ENCODE measurements around the gene ID4.

ID4 gene

DNA sequence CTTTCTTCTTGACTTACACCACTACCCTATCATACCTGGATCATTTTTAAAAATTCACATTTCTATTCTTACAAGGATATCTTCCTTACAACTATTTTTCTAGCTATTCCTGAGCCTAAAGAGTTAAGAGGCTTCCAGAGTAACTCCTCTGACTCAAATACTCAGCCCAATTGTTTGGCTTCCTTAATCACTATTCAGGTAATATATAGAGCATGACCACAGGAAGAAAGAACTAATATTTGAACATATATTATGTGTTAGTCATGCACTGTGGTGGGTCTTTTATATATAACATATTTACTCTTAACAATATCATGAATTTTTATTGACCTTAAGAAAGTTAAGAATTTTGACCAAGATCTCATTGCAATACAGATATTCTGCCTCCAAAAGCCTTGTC is 42.0 kb upstream of the ID4 start:
- TF ChIP-seq TEAD4 (IDR thresholded peaks at IDR 0.05) (no peak), FOXM1 (IDR thresholded peaks at IDR 0.05; ENCODE audit: borderline replicate concordance, low read depth) (no peak), NFIC (IDR thresholded peaks at IDR 0.05) (no peak), REST (IDR thresholded peaks at IDR 0.05; ENCODE audit: low read depth) (no peak), CEBPB (IDR thresholded peaks at IDR 0.05) (no peak)

DNA sequence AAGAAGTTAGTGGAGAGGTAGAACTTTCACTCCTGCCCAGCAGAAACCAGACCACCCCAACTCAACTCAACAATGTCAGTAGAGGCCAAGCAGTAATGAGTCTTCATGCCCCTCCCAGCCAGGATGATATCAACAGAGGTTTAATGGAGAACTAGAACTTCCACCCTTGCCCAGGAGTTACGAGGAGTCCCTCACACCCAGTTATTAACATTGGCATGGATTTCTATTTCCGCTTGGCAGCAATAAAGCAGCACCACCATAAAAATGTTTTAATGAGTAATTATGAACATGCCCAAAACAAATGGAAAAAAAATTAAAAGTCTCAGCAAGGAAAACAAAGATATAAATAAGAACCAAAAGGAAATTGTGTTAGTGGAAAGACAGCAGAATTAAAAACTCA is 40.7 kb upstream of the ID4 start:
- no peak for TF ChIP-seq YY1 (IDR thresholded peaks at IDR 0.05; ENCODE audit: low read depth)
- TF ChIP-seq USF1 (IDR thresholded peaks at IDR 0.05) = no peak
- TF ChIP-seq EP300 (IDR thresholded peaks at IDR 0.05; ENCODE audit: borderline replicate concordance) = no peak
- no peak for TF ChIP-seq CEBPB (IDR thresholded peaks at IDR 0.05)
- TF ChIP-seq CREB1 (IDR thresholded peaks at IDR 0.05; ENCODE audit: low read depth) = no peak
- TF ChIP-seq TAF1 (IDR thresholded peaks at IDR 0.05; ENCODE audit: low read depth) = no peak
- no peak for TF ChIP-seq TCF12 (IDR thresholded peaks at IDR 0.05; ENCODE audit: low read depth)
- TF ChIP-seq, protein P1, sequence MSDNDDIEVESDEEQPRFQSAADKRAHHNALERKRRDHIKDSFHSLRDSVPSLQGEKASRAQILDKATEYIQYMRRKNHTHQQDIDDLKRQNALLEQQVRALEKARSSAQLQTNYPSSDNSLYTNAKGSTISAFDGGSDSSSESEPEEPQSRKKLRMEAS (IDR thresholded peaks at IDR 0.05) = no peak

DNA sequence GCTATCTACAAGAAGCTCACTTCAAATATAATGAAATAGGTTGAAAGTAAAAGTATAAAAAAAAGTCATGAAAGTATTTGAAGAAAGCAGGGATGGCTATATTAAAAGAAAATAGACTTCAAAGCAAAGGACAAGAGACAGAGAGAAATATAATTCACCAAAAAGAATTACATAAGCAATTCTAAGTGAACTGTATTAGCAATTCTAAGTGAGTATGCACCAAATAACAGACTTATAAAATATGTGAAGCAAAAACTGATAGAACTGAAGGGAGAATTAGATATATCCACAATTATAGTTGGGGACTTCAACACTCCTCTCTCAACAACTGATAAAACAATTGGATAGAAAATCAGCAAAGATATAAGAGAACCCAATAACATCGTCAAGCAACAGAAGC is 38.8 kb upstream of the ID4 start:
- TF ChIP-seq, protein P1 (IDR thresholded peaks at IDR 0.05) = no peak
- TF ChIP-seq FOXM1 (IDR thresholded peaks at IDR 0.05; ENCODE audit: borderline replicate concordance, low read depth) (no peak), EGR1 (IDR thresholded peaks at IDR 0.05) (no peak), RAD21 (IDR thresholded peaks at IDR 0.05; ENCODE audit: low read depth) (no peak)

GRCh38 chr6:19802656-19803055 is 34.5 kb upstream of the ID4 start:
- TF ChIP-seq FOXM1 (IDR thresholded peaks at IDR 0.05; ENCODE audit: borderline replicate concordance, low read depth) (no peak), EGR1 (IDR thresholded peaks at IDR 0.05) (no peak), TAF1 (IDR thresholded peaks at IDR 0.05; ENCODE audit: low read depth) (no peak), REST (IDR thresholded peaks at IDR 0.05; ENCODE audit: low read depth) (no peak), USF1 (IDR thresholded peaks at IDR 0.05) (no peak), CREB1 (IDR thresholded peaks at IDR 0.05; ENCODE audit: low read depth) (no peak)
- TF ChIP-seq, protein P1 (IDR thresholded peaks at IDR 0.05) = no peak

GRCh38 chr6:19803331-19804204 is 33.6 kb upstream of the ID4 start:
- TF ChIP-seq, protein P1 (IDR thresholded peaks at IDR 0.05) = no peak
- TF ChIP-seq CEBPB (IDR thresholded peaks at IDR 0.05) = no peak
- TF ChIP-seq RAD21 (IDR thresholded peaks at IDR 0.05; ENCODE audit: low read depth) = no peak
- TF ChIP-seq USF1 (IDR thresholded peaks at IDR 0.05) = no peak
- TF ChIP-seq EGR1 (IDR thresholded peaks at IDR 0.05) = no peak
- TF ChIP-seq YY1 (IDR thresholded peaks at IDR 0.05; ENCODE audit: low read depth) = no peak
- TF ChIP-seq REST (IDR thresholded peaks at IDR 0.05; ENCODE audit: low read depth) = no peak
- no peak for TF ChIP-seq EP300 (IDR thresholded peaks at IDR 0.05; ENCODE audit: borderline replicate concordance)
- TF ChIP-seq TAF1 (IDR thresholded peaks at IDR 0.05; ENCODE audit: low read depth) = no peak
- TF ChIP-seq TEAD4 (IDR thresholded peaks at IDR 0.05) = no peak
- no peak for TF ChIP-seq ZBTB7A (IDR thresholded peaks at IDR 0.05; ENCODE audit: low read depth)
- TF ChIP-seq TCF12 (IDR thresholded peaks at IDR 0.05; ENCODE audit: low read depth) = no peak
- TF ChIP-seq FOXM1 (IDR thresholded peaks at IDR 0.05; ENCODE audit: borderline replicate concordance, low read depth) = no peak
- TF ChIP-seq CREB1 (IDR thresholded peaks at IDR 0.05; ENCODE audit: low read depth) = no peak
- no peak for TF ChIP-seq NFIC (IDR thresholded peaks at IDR 0.05)

Data from Ishikawa (cell line).